OCI-LY7 (cell line): ENCODE results near the gene GRWD1. TPM values are rescaled to one million over a fixed set of nuclear protein-coding genes. Genes with fewer than 3 reads are reported as not detected.

ENCODE experiments used
- BruUV-seq: library from RNA; stranded (reverse); fragments of 400-500 nt; replicated peaks from 2 replicates; lab custom pipeline; 2021; lab: Mats Ljungman, UMichigan
- CTCF ChIA-PET: fragments of 300-600 bp; sonication (Branson Sonifier 250); formaldehyde crosslinking; loops from one replicate; lab custom pipeline; 2022; ENCODE audit warnings: antibody characterized with exemption; ENCODE audit not compliant: unreplicated experiment; lab: Charles Lee
- POLR2A ChIA-PET: fragments of 300-600 bp; sonication (Branson Sonifier 250); formaldehyde crosslinking; loops from one replicate; lab custom pipeline; 2022; ENCODE audit warnings: antibody characterized with exemption; lab: Charles Lee
- DNase-seq: peaks from one replicate; pipeline ENCODE4 v3.0.0-alpha.2; 2015; ENCODE audit warnings: low spot score
- H2AFZ ChIP-seq: fragments of 200-600 bp; sonication (generic), shearing (Covaris generic); 2 replicates; pipeline ENCODE4 v1.6.1; 2014; ENCODE audit warnings: mild to moderate bottlenecking, antibody characterized with exemption, low read length, moderate library complexity
- H3K27ac ChIP-seq: fragments of 200-600 bp; sonication (generic); 2 replicates; pipeline ENCODE4 v1.5.1; 2014; ENCODE audit warnings: mixed run types, low read depth, mild to moderate bottlenecking, moderate library complexity, low read length, inconsistent platforms; ENCODE audit not compliant: poor library complexity, severe bottlenecking
- H3K36me3 ChIP-seq: fragments of 200-600 bp; sonication (generic); 2 replicates; pipeline ENCODE4 v1.6.1; 2014; ENCODE audit warnings: mild to moderate bottlenecking, antibody characterized with exemption, low read length, moderate library complexity, mixed read lengths; ENCODE audit not compliant: insufficient read depth
- H3K4me1 ChIP-seq: fragments of 200-600 bp; sonication (generic); 2 replicates; pipeline ENCODE4 v1.5.1; 2014; ENCODE audit warnings: mild to moderate bottlenecking, low read length; ENCODE audit not compliant: insufficient read depth, poor library complexity, severe bottlenecking
- H3K4me2 ChIP-seq: fragments of 200-600 bp; sonication (generic); 2 replicates; pipeline ENCODE4 v1.6.1; 2014; ENCODE audit warnings: mild to moderate bottlenecking, low read length
- H3K4me3 ChIP-seq: fragments of 200-600 bp; sonication (generic); 2 replicates; pipeline ENCODE4 v1.5.1; 2014; ENCODE audit warnings: mild to moderate bottlenecking, low read depth, low read length; ENCODE audit not compliant: poor library complexity, severe bottlenecking
- H3K79me2 ChIP-seq: fragments of 200-600 bp; sonication (generic); 2 replicates; pipeline ENCODE4 v1.6.1; 2016; ENCODE audit warnings: low read depth, mild to moderate bottlenecking, low read length, moderate library complexity, mixed read lengths; ENCODE audit not compliant: insufficient read depth
- H3K9me2 ChIP-seq: fragments of 200-600 bp; sonication (generic); 2 replicates; pipeline ENCODE4 v1.6.1; 2016; ENCODE audit warnings: mild to moderate bottlenecking, low read length, mixed read lengths; ENCODE audit not compliant: insufficient read depth
- H3K9me3 ChIP-seq: fragments of 200-600 bp; sonication (generic); 2 replicates; pipeline ENCODE4 v1.6.1; 2014; ENCODE audit warnings: mild to moderate bottlenecking, mixed run types, low read length, mixed read lengths
- H4K20me1 ChIP-seq: fragments of 200-600 bp; sonication (generic); 2 replicates; pipeline ENCODE4 v1.6.1; 2014; ENCODE audit warnings: mild to moderate bottlenecking, antibody characterized with exemption, low read length, moderate library complexity, mixed read lengths; ENCODE audit not compliant: insufficient read depth
- EZH2phosphoT487 ChIP-seq: fragments of 200-600 bp; sonication (generic); IDR thresholded peaks from 2 replicates; pipeline ENCODE4 v1.6.1; 2018; ENCODE audit warnings: low read depth, borderline replicate concordance, mild to moderate bottlenecking, mixed run types, antibody characterized with exemption, low read length, moderate library complexity, mixed read lengths
- intact Hi-C: fragments of 100-400 bp; cut with micrococcal nuclease; formaldehyde crosslinking; loops from one replicate; pipeline ENCODE4 v1.10.0; 2022; ENCODE audit not compliant: unreplicated experiment
- total RNA-seq, 2 experiments: library from RNA; depleted of rRNA in 1 of 2; stranded (reverse); fragments of >200 nt in 1 of 2; shearing (Covaris generic) in 1 of 2; gene quantifications; 2 replicates each; pipeline ENCODE4 v1.2.3, GENCODE V29; 2014 to 2022
- TF ChIP-seq, protein P1 (sequence below): fragments of 200-600 bp; sonication (generic); conservative IDR thresholded peaks from 2 replicates; pipeline ENCODE4 v1.5.1; 2014; ENCODE audit warnings: mild to moderate bottlenecking, antibody characterized with exemption, low read length, moderate library complexity, mixed read lengths

The GRWD1 gene
- total RNA-seq, 2 experiments from 2014 or later = 32.1 to 35.8 TPM

DNA sequence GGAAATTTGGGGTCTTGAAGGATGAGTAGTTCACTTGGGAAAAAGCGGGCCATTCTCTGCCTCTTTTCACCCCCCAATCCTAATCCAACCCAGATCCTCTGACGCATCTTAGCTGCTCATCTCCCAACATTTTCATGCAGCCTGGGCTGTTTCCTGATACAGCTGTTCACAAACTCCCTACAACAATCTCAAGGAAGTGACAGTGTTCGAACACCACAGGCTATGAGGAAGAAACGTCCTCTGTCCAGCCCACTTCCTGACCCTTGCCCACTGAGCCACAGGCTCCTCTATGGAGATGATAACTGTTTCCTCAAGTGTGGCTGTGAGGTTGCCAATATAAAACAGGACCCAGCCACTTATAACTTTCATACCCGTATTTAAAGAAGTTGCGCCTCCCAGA, 49.6 kb downstream of the GRWD1 start:
- Histone ChIP-seq H3K4me3 (no peak overlapping the region), H3K27ac (no peak overlapping the region), H3K9me3 (no peaks in the 10 kb centered on the region), H2AFZ (no peak overlapping the region), H3K79me2 (no peaks in the 10 kb centered on the region), H3K4me1 (peaks cover 24% of the 10 kb centered on the region), H3K9me2 (no peaks in the 10 kb centered on the region), H3K4me2 (no peak overlapping the region), H3K36me3 (no peaks in the 10 kb centered on the region), H4K20me1 (no peaks in the 10 kb centered on the region)
- intact Hi-C loops = no loop called here
- BruUV-seq = no TSS peak
- POLR2A ChIA-PET = no interaction called here
- CTCF ChIA-PET = no interaction called here
- no peak for TF ChIP-seq EZH2phosphoT487
- TF ChIP-seq, protein P1, sequence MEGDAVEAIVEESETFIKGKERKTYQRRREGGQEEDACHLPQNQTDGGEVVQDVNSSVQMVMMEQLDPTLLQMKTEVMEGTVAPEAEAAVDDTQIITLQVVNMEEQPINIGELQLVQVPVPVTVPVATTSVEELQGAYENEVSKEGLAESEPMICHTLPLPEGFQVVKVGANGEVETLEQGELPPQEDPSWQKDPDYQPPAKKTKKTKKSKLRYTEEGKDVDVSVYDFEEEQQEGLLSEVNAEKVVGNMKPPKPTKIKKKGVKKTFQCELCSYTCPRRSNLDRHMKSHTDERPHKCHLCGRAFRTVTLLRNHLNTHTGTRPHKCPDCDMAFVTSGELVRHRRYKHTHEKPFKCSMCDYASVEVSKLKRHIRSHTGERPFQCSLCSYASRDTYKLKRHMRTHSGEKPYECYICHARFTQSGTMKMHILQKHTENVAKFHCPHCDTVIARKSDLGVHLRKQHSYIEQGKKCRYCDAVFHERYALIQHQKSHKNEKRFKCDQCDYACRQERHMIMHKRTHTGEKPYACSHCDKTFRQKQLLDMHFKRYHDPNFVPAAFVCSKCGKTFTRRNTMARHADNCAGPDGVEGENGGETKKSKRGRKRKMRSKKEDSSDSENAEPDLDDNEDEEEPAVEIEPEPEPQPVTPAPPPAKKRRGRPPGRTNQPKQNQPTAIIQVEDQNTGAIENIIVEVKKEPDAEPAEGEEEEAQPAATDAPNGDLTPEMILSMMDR = no peak
- no peak for DNase-seq

DNA sequence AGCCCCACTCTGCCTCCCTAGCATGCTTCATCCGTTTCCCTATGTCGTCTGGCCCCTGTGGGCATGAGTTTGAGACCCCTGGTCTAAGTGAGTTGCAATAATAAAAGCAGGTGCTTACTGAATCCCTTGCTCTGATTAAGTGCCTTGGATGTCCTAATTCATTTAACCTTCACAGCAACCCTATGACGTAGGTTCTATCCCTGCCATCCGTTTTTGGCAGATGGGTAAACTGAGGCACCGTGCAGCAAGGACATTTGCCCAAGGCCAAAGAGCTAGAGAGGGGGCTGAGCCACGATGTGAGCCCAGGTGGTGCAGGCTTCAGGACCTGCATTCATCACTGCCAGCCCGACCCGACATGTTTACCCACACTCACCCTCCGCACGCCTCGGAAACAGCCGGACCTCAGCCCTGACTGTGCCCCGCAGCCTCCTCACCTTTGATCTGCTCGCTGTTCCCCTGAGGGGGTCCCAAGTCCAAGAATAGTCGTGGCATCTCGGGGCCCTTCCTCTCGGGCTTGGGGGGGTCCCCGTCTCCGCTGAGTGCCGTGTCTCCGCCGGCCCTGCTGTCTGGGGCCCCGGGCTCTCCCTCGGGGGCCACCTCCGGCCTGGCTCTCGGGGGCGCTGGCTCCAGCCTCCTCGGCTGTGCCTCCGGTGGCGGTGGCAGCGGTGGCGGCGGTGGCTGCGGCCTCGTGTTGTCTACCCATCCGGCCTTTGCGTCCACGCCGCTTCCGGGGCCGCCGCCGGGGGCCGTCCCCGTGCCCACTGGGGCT, 51.4 kb downstream of the GRWD1 start:
- Histone ChIP-seq H3K4me1 (peaks cover 20% of the 10 kb centered on the region), H3K4me3 (no peak overlapping the region), H3K27ac (no peak overlapping the region), H3K9me2 (no peaks in the 10 kb centered on the region), H3K36me3 (no peaks in the 10 kb centered on the region), H3K9me3 (no peaks in the 10 kb centered on the region), H4K20me1 (no peaks in the 10 kb centered on the region), H3K79me2 (no peaks in the 10 kb centered on the region), H2AFZ (no peak overlapping the region), H3K4me2 (no peak overlapping the region)
- intact Hi-C loops = no loop called here
- ChIA-PET CTCF (no interaction called here), POLR2A (no interaction called here)
- no TSS peak for BruUV-seq
- no peak for DNase-seq
- no peak for TF ChIP-seq EZH2phosphoT487
- TF ChIP-seq, protein P1 = no peak
